Right forelimb (tissue), 1 donor: ENCODE results near the gene PGLYRP4.
"Not testable (repeated sequence)": the region's sequence is repeated elsewhere in the genome, so short reads cannot be mapped to it uniquely, and the experiment has no call there.

Experiments used
- DNase-seq: peaks from one replicate; pipeline ENCODE4 v3.0.0-alpha.2; 2018

Gene PGLYRP4

GRCh38 chr1:153355445-153356071 lies 6.9 kb upstream of the PGLYRP4 start:
- no peak for DNase-seq

- no peak for DNase-seq
Observed at GRCh38 chr1:153354515-153355193, 6.0 kb upstream of the PGLYRP4 start.

- DNase-seq, result no peak
Observed at GRCh38 chr1:153353226-153353947, 4.7 kb upstream of the PGLYRP4 start.

- DNase-seq, result peak; percentile 80
Observed at GRCh38 chr1:153352523-153352922, 3.9 kb upstream of the PGLYRP4 start.

- DNase-seq, result no peak
Observed at GRCh38 chr1:153350321-153350957, 1.8 kb upstream of the PGLYRP4 start.

GRCh38 chr1:153349363-153350320 lies 1.0 kb upstream of the PGLYRP4 start:
- no peak for DNase-seq

- DNase-seq, result no peak
Observed at GRCh38 chr1:153347856-153348255, 785 bp downstream of the PGLYRP4 start.

- DNase-seq, result not testable (repeated sequence)
Observed at GRCh38 chr1:153347049-153347448, 1.6 kb downstream of the PGLYRP4 start.

GRCh38 chr1:153346077-153346723 lies 2.4 kb downstream of the PGLYRP4 start:
- no peak for DNase-seq

GRCh38 chr1:153345187-153346076 lies 3.2 kb downstream of the PGLYRP4 start:
- no peak for DNase-seq

- DNase-seq, result no peak
Observed at GRCh38 chr1:153344718-153345025, 4.0 kb downstream of the PGLYRP4 start.

GRCh38 chr1:153343811-153344717 lies 4.6 kb downstream of the PGLYRP4 start:
- no peak for DNase-seq

GRCh38 chr1:153343040-153343681 lies 5.5 kb downstream of the PGLYRP4 start:
- DNase-seq, result no peak

- no peak for DNase-seq
Observed at GRCh38 chr1:153342178-153342577, 6.5 kb downstream of the PGLYRP4 start.

GRCh38 chr1:153341431-153341934 lies 7.2 kb downstream of the PGLYRP4 start:
- no peak for DNase-seq

GRCh38 chr1:153340356-153340755 lies 8.3 kb downstream of the PGLYRP4 start:
- DNase-seq, result no peak

- no peak for DNase-seq
Observed at GRCh38 chr1:153339802-153340201, 8.8 kb downstream of the PGLYRP4 start.

- no peak for DNase-seq
Observed at GRCh38 chr1:153337980-153338853, 10.4 kb downstream of the PGLYRP4 start.
